HG03135 (cell line): ENCODE results near the gene HLCS.

Source experiments
- ATAC-seq: cut with Tn5 transposase; IDR thresholded peaks from one replicate; pipeline ENCODE4 v1.9.1; 2021; ENCODE audit warnings: mild to moderate bottlenecking, moderate library complexity; ENCODE audit not compliant: unreplicated experiment

Gene HLCS

DNA sequence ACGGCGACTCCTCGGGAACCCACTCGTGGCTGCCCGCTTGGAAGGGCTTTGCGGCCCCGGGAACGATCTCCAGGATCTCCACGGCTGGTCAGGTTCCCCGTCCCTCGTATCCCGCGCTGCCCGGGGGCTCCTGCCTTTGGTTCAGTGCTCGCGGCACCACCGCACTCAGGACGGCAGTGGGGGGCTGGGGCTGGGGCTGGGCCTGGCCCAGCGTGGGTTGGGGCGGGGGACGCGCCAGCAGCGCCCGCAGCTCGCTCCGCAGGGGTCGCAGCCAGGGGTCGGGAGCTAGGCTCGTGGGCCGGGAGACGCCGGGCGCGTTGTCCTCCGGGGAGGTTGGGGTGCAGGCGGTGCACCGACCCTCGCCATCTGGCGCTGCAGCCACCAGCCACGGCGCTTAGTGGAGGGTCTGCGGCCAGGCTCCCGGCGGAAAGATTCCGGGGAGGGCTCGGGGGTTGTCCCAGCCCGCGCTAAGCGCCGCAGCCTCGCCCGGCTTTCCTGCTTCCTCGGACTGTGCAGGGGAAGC, 258.6 kb downstream of the HLCS start:
- ATAC-seq, result no peak

DNA sequence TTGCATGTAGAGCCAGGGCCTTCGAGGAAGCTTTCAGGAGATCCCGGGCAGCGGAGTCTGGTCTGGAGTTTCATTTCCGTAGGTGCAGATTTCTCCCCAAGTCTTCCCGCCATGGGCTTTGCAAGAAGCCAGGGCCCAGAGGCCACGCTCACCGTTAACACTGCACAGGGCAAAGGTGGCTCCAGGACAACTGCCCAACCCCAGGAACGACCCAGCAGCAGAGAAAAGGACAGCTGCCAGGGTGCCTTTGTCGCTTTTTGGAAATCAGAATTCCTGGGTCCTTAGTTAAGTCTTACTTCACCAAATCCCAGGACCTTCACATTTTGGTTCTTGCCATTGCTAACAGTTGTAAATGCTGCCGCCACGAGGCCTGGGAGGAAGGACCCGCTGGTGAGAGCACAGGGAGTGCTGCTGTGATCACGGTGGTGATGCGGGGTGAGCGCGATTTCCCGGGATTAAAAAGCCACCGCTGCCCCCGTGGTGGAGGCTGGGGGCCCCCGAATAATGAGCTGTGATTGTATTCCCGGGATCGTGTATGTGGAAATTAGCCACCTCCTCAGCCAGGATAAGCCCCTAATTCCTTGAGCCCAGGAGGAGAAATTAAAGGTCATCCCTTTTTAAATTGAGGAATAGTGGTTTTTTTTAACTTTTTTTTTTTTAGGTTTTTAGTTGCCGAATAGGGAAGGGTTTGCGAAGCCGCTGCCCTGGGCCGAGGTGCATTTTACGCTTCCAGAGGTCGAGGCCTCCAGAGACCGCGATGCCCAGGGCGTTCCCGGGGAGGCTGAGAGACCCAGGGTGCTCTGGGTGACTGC, 259.3 kb downstream of the HLCS start:
- no peak for ATAC-seq

DNA sequence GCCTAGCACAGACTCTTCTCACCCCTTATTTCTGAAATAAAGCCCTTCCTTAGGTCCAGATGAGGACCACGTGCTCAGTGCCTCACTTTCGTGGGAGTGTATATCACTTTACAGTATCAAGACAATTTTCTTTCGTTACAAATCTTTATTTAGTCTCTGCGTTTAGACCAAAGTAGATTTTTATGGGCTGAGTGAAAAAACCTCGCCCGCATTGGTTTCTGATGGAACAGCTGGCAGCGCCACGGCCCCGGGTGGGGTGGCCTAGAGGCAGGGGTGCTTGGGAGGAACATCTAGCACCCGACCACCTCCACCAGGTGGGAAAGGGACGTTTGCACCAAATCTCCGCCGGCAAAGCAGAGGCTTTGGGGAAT, 260.0 kb downstream of the HLCS start:
- ATAC-seq, result no peak

DNA sequence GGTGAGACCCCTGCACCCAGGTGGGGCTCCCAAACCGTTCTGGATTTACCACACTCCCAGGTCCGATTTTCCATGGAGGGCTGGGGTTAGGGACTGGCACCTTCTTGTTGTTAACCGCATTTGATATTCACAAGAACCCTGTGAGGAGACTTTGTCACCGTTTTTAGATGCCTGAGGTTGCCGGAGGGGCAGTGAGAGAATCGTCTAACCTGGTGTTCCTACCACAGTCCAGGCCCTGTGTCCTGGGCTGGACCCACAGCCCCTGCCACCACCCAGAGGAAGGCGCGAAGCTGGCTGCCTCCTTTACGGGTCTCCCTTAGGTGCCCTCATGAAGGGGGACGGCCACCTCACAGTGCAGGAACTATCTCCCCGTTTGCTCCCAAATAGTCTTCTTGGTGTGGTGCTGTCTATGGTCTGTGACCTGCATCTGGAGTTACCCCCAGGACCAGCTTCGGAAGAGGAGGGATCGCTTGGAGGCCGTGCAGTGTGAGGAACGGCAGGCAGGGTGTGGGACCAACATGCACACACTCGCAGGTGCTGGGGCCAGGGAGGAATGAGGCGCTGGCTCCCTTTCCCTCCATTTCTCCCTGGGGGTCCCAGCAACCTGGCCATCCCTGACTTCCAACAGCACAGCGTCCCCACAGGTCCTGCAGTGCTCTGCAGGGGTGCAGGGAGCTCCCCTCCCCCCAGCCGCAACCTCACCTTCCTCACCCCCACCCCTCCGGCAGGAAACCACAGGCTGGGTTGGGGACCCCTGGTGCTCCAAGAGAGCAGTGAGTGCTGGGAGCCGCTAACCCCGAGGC, 260.6 kb downstream of the HLCS start:
- no peak for ATAC-seq

DNA sequence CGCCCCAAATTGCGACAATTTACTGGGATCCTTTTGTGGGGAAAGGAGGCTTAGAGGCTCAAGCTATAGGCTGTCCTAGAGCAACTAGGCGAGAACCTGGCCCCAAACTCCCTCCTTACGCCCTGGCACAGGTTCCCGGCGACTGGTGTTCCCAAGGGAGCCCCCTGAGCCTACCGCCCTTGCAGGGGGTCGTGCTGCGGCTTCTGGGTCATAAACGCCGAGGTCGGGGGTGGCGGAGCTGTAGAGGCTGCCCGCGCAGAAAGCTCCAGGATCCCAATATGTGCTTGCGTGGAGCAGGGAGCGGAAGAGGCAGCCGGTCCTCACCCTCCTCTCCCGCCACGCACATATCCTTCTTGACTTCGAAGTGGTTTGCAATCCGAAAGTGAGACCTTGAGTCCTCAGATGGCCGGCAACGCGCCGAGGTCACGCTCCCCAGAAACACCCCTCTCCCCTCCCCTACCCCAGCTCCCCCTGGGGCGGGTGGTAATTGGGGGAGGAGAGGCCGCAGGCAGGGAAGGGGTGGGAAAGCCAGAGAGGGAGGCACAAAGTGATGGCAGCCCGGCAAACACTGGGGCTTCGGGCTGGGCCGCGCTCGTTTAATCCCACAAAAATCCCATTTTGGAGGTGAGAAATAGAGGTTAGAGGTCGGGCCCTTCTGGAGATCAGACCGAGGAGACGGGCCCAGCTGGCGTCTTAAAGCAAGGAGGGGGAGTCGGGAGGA, 261.4 kb downstream of the HLCS start:
- ATAC-seq, result no peak

DNA sequence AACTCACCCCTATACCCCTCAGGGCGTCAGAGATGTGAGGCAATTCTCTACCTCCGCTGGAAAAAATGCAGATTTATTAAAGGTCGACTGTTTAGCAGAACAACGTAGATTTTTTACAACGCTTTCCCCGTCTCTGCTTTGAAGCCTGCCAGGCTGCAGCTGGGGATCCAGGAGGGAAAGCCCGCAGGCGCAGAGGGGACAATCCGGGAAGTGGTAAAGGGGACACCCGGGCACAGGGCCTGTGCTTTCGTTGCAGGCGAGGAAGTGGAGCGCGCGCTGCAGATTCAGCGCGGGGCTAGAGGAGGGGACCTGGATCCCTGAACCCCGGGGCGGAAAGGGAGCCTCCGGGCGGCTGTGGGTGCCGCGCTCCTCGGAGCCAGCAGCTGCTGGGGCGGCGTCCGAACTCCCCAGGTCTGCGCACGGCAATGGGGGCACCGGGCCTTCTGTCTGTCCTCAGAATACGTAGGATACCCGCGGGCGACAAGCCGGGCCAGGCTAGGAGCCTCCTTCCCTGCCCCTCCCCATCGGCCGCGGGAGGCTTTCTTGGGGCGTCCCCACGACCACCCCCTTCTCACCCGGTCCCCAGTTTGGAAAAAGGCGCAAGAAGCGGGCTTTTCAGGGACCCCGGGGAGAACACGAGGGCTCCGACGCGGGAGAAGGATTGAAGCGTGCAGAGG, 262.1 kb downstream of the HLCS start:
- no peak for ATAC-seq

DNA sequence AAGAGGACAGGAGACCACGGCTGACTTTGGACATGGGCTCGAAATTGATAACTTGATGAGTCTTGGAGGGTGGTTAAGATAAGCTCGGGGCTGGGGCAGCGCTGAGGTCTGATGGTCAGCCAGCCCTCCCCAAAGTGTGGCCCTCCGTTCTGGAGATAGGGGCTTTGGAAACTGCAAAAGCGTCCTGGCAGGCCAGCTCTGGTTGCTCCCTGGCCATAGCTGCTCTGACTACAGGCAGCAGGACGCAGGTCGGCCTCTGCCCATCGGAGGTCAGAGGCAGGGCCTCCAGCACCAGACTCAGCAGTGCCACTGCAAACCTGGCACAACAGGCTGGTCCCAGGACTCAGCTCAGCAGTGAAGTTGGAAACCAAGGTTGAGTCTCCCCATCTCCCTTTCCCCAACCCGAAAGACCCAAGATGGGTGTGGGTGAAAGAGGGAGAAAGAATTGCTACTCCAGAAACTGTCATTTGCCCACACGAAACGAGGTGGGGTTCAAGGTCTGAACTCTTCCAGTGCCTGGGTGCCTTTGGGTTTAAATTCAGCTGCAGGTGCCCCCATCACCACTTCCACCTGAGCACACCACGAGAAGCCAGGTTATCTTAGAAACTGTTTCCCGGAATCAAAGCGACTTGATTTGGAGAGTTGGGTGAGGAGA, 262.7 kb downstream of the HLCS start:
- no peak for ATAC-seq

DNA sequence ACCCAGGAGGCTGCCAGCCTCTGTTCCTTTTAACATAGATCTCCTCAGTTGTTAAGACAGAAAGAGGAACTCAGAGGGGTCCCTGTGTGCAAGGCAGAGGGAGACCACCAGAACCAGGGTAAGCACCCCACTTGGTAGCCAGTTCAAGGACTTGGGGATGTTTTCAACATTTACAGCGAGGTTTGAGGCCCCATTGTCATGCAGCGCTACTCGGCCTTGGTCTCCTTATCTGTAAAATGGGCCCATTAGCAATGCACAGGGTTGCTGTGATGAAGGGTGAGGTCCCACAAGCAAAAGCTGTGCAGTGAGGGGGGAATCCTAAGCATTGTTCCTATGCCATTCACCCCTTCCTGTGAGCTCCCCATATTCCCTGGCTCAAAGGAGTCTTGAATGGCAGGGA, 263.3 kb downstream of the HLCS start:
- no peak for ATAC-seq

DNA sequence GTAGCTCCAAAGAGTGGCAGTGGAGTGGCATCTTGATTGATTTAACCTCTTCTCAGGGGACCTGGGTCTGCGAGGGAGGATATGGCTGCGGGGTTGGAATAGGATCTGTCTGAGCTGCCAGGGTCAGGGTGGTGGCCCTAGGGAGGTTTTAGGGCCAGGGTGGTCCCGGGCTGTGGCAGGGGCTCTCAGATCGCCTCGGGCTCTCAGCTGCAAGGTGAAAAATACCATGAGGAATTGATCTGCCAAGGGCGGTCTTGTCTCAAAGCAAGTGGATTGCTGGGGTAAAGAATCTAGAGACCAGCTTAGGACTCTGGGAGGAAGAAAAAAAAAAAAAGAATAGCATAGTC, 263.9 kb downstream of the HLCS start:
- no peak for ATAC-seq

DNA sequence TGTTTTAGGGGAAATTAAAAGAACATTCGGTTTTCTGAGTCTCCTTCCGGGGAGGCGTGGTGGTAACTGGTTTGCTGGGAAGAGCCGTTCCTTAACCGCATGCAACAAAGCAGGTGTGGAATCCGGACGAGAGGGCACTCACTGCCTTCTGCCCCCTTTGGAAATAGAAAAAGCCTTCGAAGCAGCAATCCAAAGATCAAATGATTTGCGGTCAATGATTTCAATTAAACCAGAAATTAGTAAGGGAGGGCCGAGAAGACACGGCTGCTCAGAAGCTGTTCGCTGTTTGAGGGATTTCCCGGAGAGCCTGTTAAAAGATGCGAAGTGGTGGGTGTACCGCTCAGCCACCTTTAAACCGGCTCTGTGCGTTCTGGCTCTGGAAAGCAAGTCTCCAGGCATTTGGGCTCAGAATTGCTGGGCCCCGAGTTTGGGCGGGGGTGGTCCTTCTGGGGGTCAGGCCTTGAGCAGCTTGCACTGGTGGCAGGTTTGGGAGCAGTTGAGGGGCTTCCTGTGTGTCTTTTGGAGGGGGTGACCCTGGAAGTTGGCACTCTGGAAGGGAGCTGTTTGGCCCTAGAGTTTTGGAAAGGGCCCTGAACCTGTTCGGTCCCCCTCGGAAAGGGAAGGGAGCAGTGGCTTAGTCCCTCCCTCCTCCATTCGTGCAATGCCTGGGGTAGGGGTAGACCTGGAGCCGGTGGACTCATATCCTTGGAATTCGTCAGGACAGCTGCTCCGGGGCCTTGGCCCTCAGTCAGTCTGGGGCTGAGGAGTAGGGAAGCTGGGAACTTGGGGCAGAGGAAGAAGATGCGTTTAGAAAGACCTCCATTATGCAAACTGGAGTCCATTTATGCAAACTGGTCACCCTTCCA, 264.5 kb downstream of the HLCS start:
- no peak for ATAC-seq

DNA sequence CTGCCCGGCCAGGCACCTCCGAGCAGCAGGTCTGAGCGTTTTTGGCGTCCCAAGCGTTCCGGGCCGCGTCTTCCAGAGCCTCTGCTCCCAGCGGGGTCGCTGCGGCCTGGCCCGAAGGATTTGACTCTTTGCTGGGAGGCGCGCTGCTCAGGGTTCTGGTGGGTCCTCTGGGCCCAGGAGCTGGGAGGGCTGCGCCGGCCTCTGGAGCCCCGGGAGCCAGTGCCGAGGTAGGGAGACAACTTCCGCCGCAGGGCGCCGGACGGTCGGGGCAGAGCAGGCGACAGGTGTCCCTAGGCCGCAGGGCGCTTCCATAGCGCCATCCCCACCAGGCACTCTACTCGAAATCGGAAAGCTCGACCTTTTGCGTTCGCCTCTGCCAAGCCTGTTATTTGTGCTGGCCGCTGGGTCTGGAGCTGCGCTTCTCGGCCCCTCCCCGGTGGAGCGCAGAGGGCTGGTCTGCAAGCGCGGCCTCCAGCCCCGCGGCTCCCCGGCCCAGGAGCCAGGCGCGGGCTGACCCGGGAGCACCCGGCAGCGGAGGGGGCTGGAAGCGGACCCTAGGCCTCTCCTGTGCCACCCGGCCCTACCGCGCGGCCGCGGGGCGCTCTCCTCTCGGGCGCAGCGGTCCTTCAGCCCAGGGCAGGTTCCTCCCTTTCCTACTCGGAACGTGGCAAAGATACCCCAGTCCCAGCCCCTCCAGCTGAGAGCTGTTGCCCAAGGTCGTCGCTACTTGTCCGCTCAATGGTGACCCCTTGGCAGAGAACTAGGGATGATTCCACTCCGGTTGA, 265.3 kb downstream of the HLCS start:
- no peak for ATAC-seq
